Trophoblast cell (in vitro differentiated cells and primary cell): ENCODE data around the gene CDYL.

Source experiments
- DNase-seq, 2 donors: peaks; one replicate each; pipeline ENCODE4 v3.0.0-alpha.2; 2016
- H2AFZ ChIP-seq: 2 replicates; pipeline ENCODE4 v1.6.1; 2013; ENCODE audit warnings: low read length, moderate library complexity, mild to moderate bottlenecking; ENCODE audit not compliant: insufficient read depth, poor library complexity
- H2AK5ac ChIP-seq: 2 replicates; pipeline ENCODE4 v1.6.1; 2013; ENCODE audit warnings: mild to moderate bottlenecking, low read length
- H2BK120ac ChIP-seq: 2 replicates; pipeline ENCODE4 v1.6.1; 2013; ENCODE audit warnings: low read length, mild to moderate bottlenecking, moderate library complexity; ENCODE audit not compliant: insufficient read depth, poor library complexity
- H2BK12ac ChIP-seq: 2 replicates; pipeline ENCODE4 v1.6.1; 2013; ENCODE audit warnings: mild to moderate bottlenecking, low read length, moderate library complexity
- H2BK5ac ChIP-seq: 2 replicates; pipeline ENCODE4 v1.6.1; 2013; ENCODE audit warnings: low read length, low read depth, moderate library complexity, mild to moderate bottlenecking; ENCODE audit not compliant: poor library complexity
- H3K14ac ChIP-seq: 2 replicates; pipeline ENCODE4 v1.6.1; 2013; ENCODE audit warnings: mild to moderate bottlenecking, low read length
- H3K18ac ChIP-seq: 2 replicates; pipeline ENCODE4 v1.6.1; 2013; ENCODE audit warnings: mild to moderate bottlenecking, low read length
- H3K23ac ChIP-seq: 2 replicates; pipeline ENCODE4 v1.6.1; 2013; ENCODE audit warnings: low read length
- H3K27ac ChIP-seq: 2 replicates; pipeline ENCODE4 v1.5.1; 2013; ENCODE audit warnings: low read depth, mild to moderate bottlenecking, inconsistent platforms, low read length, moderate library complexity
- H3K27me3 ChIP-seq: 2 replicates; pipeline ENCODE4 v1.6.1; 2013; ENCODE audit warnings: inconsistent platforms, mild to moderate bottlenecking, low read length, moderate library complexity; ENCODE audit not compliant: insufficient read depth
- H3K36me3 ChIP-seq, 2 experiments: 1 replicate in 1 of 2; 2 replicates in 1 of 2; pipeline ENCODE4 v1.6.1; 2013; ENCODE audit warnings: low read length in 2 of 2, mild to moderate bottlenecking in 2 of 2, moderate library complexity in 1 of 2; ENCODE audit not compliant: insufficient read depth in 2 of 2, control insufficient read depth in 1 of 2
- H3K4ac ChIP-seq: 2 replicates; pipeline ENCODE4 v1.6.1; 2013; ENCODE audit warnings: low read depth, mild to moderate bottlenecking, low read length, moderate library complexity
- H3K4me1 ChIP-seq, 2 experiments: 1 replicate in 1 of 2; 2 replicates in 1 of 2; pipeline ENCODE4 v1.6.1; 2013; ENCODE audit warnings: low read length in 2 of 2, mild to moderate bottlenecking in 2 of 2, moderate library complexity in 1 of 2; ENCODE audit not compliant: insufficient read depth in 2 of 2, control insufficient read depth in 1 of 2
- H3K4me2 ChIP-seq: 2 replicates; pipeline ENCODE4 v1.6.1; 2013; ENCODE audit warnings: inconsistent platforms, mild to moderate bottlenecking, low read length, moderate library complexity
- H3K4me3 ChIP-seq: 2 replicates; pipeline ENCODE4 v1.5.1; 2013; ENCODE audit warnings: mild to moderate bottlenecking, low read depth, low read length, inconsistent platforms
- H3K79me1 ChIP-seq: one replicate; pipeline ENCODE4 v1.6.1; 2013; ENCODE audit warnings: low read length
- H3K79me2 ChIP-seq: 2 replicates; pipeline ENCODE4 v1.6.1; 2013; ENCODE audit warnings: low read length, mild to moderate bottlenecking; ENCODE audit not compliant: control insufficient read depth, insufficient read depth, poor library complexity
- H3K9ac ChIP-seq: 2 replicates; pipeline ENCODE4 v1.6.1; 2013; ENCODE audit warnings: mild to moderate bottlenecking, low read length
- H3K9me3 ChIP-seq: 2 replicates; pipeline ENCODE4 v1.6.1; 2013; ENCODE audit warnings: low read depth, mild to moderate bottlenecking, control low read depth, inconsistent platforms, low read length; ENCODE audit not compliant: insufficient read depth
- H4K12ac ChIP-seq: 2 replicates; pipeline ENCODE4 v1.6.1; 2013; ENCODE audit warnings: low read depth, mild to moderate bottlenecking, low read length, moderate library complexity
- H4K8ac ChIP-seq: 2 replicates; pipeline ENCODE4 v1.6.1; 2013; ENCODE audit warnings: low read depth, mild to moderate bottlenecking, low read length, moderate library complexity
- H4K91ac ChIP-seq: one replicate; pipeline ENCODE4 v1.6.1; 2013; ENCODE audit warnings: low read depth, mild to moderate bottlenecking, low read length, moderate library complexity
- WGBS: extraction: QIAGEN DNeasy Blood & Tissue Kit; methylation state at CpG from one replicate; pipeline ENCODE4 v1.1.7; 2013; ENCODE audit warnings: missing lambda C conversion rate; ENCODE audit not compliant: insufficient read length, insufficient coverage; ENCODE audit errors: extremely low coverage; 5-methylcytosine and 5-hydroxymethylcytosine counted together

The CDYL gene

GRCh38 chr6:4846387-4846786, 70.2 kb downstream of the CDYL start:
- H3K79me1 ChIP-seq, result no peaks in the 10 kb centered on the region
- no peak overlapping the region for H3K27ac ChIP-seq
- no peak overlapping the region for H2AFZ ChIP-seq
- no peak overlapping the region for H2BK120ac ChIP-seq
- H3K4ac ChIP-seq, result peak overlapping the region; percentile 89
- no peak overlapping the region for H3K23ac ChIP-seq
- DNase-seq, result no peak
- H2BK5ac ChIP-seq, result no peak overlapping the region
- no peaks in the 10 kb centered on the region for H3K9me3 ChIP-seq
- no peaks in the 10 kb centered on the region for H3K27me3 ChIP-seq
- H4K12ac ChIP-seq, result no peak overlapping the region
- no peak overlapping the region for H3K14ac ChIP-seq
- peaks cover 7% of the 10 kb centered on the region for H3K79me2 ChIP-seq
- H3K4me2 ChIP-seq, result no peak overlapping the region
- no peak overlapping the region for H2AK5ac ChIP-seq
- no CpG with 5 or more reads among the region's 2 CpGs for WGBS
- H3K4me1 ChIP-seq, result peaks cover 0 to 1% of the 10 kb centered on the region in 2 experiments
- H3K4me3 ChIP-seq, result no peak overlapping the region
- H3K18ac ChIP-seq, result no peak overlapping the region
- no peak overlapping the region for H2BK12ac ChIP-seq
- no peak overlapping the region for H4K8ac ChIP-seq
- H3K9ac ChIP-seq, result no peak overlapping the region
- H4K91ac ChIP-seq, result no peak overlapping the region
- no peaks in the 10 kb centered on the region for H3K36me3 ChIP-seq

- Histone ChIP-seq H3K9me3 (no peaks in the 10 kb centered on the region), H3K36me3 (no peaks in the 10 kb centered on the region), H3K4me1 (peaks cover 3 to 4% of the 10 kb centered on the region in 2 experiments), H2BK5ac (no peak overlapping the region), H3K79me2 (peaks cover 9% of the 10 kb centered on the region), H3K4me2 (no peak overlapping the region), H3K18ac (no peak overlapping the region), H4K91ac (no peak overlapping the region), H3K79me1 (no peaks in the 10 kb centered on the region), H4K8ac (no peak overlapping the region), H3K23ac (no peak overlapping the region), H2BK12ac (no peak overlapping the region), H3K9ac (no peak overlapping the region), H4K12ac (no peak overlapping the region), H2AK5ac (no peak overlapping the region), H2AFZ (no peak overlapping the region), H3K4ac (peak overlapping the region; percentile 64), H3K27me3 (no peaks in the 10 kb centered on the region), H3K4me3 (no peak overlapping the region), H3K14ac (no peak overlapping the region), H3K27ac (no peak overlapping the region), H2BK120ac (no peak overlapping the region)
- peak in 1 of 2 donors; percentile 38 for DNase-seq
- no CpG with 5 or more reads among the region's 7 CpGs for WGBS
Measured at GRCh38 chr6:4848382-4849068, 72.3 kb downstream of the CDYL start.

GRCh38 chr6:4849226-4850022, 73.2 kb downstream of the CDYL start:
- no peak overlapping the region for H4K8ac ChIP-seq
- no peak overlapping the region for H3K23ac ChIP-seq
- H2BK120ac ChIP-seq, result no peak overlapping the region
- H2BK12ac ChIP-seq, result no peak overlapping the region
- no peak overlapping the region for H2BK5ac ChIP-seq
- H3K4me3 ChIP-seq, result no peak overlapping the region
- H3K18ac ChIP-seq, result no peak overlapping the region
- H3K36me3 ChIP-seq, result peaks cover 0 to under 1% of the 10 kb centered on the region in 2 experiments
- no peak overlapping the region for H3K27ac ChIP-seq
- DNase-seq, result no peak
- no peak overlapping the region for H4K12ac ChIP-seq
- no peak overlapping the region for H2AFZ ChIP-seq
- no peak overlapping the region for H3K9ac ChIP-seq
- H2AK5ac ChIP-seq, result no peak overlapping the region
- H3K4ac ChIP-seq, result peak overlapping the region; percentile 64
- no peak overlapping the region for H3K4me2 ChIP-seq
- no peak overlapping the region for H3K14ac ChIP-seq
- H3K79me1 ChIP-seq, result no peaks in the 10 kb centered on the region
- peaks cover 7% of the 10 kb centered on the region for H3K79me2 ChIP-seq
- H4K91ac ChIP-seq, result no peak overlapping the region
- peaks cover 11 to 13% of the 10 kb centered on the region in 2 experiments for H3K4me1 ChIP-seq
- WGBS, result no CpG with 5 or more reads among the region's 4 CpGs
- H3K9me3 ChIP-seq, result peaks cover 1% of the 10 kb centered on the region
- H3K27me3 ChIP-seq, result no peaks in the 10 kb centered on the region

GRCh38 chr6:4851035-4851434, 74.8 kb downstream of the CDYL start:
- Histone ChIP-seq H3K4me3 (no peak overlapping the region), H2BK5ac (no peak overlapping the region), H4K91ac (no peak overlapping the region), H3K27ac (no peak overlapping the region), H4K12ac (no peak overlapping the region), H2BK12ac (no peak overlapping the region), H3K18ac (no peak overlapping the region), H3K4me2 (no peak overlapping the region), H3K4me1 (peaks cover 13 to 16% of the 10 kb centered on the region in 2 experiments), H3K36me3 (peaks cover 2 to 4% of the 10 kb centered on the region in 2 experiments), H3K9me3 (peaks cover 1% of the 10 kb centered on the region), H3K9ac (no peak overlapping the region), H4K8ac (no peak overlapping the region), H2AFZ (no peak overlapping the region), H3K23ac (no peak overlapping the region), H2AK5ac (no peak overlapping the region), H3K27me3 (no peaks in the 10 kb centered on the region), H2BK120ac (no peak overlapping the region), H3K79me2 (peaks cover 9% of the 10 kb centered on the region), H3K14ac (no peak overlapping the region), H3K79me1 (no peaks in the 10 kb centered on the region), H3K4ac (peak overlapping the region; percentile 49)
- no peak for DNase-seq
- no CpG with 5 or more reads among the region's 4 CpGs for WGBS
